Pons (tissue), 1 donor: ENCODE measurements around the gene FAM89B.

ENCODE experiments used
- DNase-seq: peaks from one replicate; pipeline ENCODE4 v3.0.0-alpha.2; 2016; ENCODE audit warnings: low spot score

Gene FAM89B

DNA sequence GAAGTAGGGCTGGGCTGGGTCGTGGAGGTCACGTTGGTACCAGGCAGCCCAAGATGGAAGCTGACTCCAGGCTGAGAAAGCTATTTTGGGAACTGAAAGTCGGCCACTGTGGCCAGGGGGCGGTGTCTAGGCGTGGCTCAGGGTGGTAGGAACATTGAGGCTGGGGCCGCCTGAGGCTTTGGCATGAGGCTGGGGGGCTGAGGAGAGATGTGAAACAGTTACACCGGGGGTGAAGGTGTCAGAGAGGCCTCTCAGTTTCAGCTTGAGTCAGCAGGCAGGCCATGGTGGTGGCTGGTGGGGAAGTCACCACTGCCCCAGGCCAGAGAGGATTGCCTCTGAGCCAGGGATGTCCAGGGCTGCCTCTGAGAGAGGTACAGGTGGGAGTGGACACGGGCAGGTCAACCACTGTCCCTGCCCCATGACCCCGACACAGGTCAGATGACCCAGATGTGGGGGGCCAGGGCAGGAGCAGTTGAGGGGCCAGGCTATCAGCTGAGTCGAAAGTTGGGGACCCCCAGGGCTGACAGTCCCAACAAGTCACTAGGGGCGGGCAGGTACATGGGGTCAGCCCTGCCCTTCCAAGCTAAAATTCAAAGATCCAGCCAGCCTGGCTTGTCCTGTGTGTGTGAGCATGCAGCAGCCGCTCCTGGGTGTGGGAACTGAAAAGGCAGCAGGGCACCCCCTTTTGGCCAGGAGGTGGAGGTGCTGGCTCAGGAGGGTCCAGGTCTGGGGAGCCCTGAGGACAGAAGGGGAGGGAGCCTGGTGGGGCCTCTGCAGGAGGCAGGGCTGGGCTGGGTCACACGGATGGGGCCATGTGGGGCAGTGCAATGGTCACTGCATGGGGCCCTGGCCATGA, 16.1 kb downstream of the FAM89B start:
- DNase-seq = peak; percentile 43

DNA sequence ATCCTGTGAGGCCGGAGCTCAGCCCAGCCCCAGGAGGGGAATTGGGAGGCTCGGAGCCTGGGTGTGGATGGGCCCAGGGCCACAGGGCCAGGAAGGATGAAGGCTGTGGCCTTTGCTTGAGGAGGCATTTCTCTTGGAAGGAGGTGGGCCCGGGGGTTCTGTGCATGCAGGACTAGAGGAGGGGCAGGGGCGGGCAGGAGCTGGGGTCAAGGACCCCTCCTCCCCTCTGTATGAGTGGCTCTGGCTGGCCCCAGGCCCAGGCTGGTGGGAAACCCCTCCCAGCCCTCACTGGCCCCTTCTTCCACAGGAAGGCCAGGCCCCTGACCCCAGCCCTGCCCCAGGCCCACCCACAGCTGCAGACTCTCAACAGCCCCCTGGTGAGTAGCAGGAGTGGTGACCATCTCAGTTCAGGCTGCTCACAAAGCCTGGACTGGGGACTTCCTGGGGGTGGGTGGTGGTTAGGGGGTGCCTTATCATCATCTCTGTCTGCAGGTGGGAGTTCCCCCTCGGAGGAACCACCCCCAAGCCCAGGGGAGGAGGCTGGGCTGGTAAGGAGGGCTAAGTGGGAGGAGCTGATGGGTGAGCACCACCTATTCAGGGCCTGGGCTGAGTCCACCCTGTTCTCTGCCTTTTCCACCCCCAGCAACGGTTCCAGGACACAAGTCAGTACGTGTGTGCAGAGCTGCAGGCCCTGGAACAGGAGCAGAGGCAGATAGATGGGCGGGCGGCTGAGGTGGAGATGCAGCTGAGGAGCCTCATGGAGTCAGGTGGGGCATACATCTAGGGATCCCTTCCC, 17.3 kb downstream of the FAM89B start:
- DNase-seq = no peak

DNA sequence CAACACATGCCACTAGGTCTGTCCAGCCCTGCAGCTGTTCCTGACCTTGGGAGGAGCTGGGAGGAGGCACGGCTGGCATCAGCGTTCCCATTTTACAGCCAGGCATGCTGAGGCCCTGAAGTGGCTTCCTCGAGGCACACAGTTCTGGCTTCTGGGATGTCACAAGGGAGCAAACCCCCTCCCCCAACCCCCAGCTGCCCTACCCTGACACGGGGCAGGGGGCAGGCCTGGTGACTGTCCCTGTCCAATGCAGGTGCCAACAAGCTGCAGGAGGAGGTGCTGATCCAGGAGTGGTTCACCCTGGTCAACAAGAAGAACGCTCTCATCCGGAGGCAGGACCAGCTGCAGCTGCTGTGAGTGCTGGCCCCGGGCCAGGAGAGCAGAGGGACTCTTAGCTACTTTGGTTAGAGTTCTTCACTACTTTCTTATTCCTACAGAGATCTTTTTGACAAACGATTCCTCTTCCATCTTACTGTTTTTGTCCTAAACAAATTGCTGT, 18.0 kb downstream of the FAM89B start:
- no peak for DNase-seq

DNA sequence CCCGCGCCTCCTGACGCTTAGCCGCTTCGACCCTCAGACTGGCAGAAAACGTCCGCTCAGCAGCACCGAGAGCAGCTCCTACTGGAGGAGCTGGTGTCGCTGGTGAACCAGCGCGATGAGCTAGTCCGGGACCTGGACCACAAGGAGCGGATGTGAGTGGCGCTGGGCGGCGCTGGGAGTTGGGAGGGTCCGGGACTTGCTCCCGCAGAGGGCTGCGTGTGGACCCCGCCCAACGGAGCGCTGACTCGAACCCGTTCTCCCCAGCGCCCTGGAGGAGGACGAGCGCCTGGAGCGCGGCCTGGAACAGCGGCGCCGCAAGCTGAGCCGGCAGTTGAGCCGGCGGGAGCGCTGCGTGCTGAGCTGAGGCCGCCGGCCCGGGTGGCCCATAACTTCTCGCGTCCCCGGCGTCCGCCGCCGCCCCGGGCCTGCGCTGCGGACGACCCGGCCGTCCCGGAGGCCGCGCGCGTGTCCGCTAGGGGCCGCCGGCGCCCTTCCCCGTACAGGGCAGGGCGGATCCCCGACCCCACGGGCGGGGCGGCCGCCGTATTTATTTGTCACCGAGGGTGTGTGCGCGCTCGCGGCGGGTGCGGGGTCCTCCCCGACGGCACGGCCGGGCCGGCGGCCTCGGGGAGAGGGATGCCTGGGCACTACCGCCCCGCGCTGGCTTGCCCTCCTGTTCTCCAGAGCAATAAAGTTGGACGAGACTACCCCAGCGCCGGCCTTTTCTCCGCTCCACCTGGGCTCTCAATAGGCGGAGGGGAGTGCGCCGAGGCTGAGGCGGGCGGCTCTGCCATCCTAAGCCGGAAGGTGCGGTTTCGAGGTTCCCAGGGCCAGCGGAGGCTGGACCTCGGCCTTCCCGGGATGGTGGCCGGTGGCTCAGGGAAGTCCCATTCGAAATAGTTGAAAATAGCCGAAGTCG, 19.9 kb downstream of the FAM89B start:
- no peak for DNase-seq

DNA sequence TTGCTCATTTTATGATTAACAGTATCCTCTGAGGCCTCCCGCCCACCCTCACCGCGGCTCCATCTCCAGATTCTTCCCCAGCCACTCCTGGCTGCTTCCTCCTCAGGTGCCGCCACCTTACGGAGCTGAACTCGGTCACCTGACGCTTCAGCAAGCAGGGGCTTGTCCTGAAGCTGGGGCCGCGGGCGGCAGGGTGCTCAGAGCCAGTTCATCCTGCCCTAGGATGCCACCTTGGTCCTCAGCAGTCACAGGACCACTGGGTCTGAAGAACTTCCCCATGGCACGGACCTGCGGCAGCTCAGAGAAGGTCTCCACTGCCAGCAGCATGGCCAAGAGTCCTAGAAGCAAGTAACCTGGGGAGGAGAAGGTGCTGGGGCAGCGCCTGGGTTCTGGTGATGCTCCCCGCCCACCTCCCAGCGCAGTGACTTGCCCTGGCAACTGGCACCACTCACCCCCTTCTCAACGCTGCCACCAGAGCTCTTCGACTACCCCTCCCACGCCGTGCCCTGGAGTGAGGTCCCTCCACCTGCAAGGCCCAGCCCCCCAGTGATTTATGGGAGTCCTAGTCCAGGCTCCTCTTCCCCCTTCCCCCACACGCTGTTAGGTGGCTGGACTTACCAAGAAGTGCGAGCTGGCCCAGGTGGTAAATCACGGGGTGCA, 20.6 kb downstream of the FAM89B start:
- DNase-seq = no peak

DNA sequence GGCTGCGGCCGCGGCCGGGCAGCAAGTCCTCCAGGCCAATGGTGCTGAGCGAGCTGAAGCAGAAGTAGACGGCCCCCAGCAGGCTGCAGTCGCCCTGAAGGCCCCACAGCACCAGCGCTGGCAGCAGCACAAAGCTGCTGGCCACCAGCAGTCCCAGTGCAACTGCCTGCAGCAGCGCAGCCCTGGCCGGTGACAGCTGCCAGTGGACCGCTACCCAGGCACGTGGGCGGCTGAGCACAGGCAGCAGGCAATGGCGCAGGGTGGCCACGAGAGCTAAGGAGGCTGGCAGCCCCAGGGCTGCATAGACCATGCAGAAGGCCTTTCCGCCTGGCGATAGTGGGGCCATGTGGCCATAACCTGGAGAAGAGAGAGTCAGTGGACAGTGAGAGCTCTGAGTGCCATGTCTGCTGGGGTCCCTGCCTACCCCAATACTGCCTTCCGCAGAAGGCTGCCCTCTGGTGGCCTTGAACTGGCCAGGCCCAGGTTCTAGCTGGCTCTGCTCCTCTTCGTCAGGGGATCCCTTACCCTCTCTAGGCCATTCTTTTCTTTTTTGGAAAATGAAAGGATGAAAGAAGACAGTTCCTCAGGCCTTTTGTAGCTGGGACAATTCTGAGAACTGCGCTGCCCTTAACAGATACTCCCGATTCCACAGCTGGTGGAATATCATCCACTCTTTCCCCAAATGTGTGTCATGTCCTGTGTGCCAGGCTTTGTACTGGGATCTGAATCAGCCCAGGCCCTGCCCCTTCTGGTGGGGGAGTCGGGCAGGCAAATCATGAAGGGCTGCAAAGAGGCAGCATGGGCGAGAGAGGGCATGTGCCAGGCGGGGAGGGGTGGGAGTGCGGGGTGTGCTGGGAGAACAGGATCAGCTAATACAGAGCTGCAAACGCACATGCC, 21.4 kb downstream of the FAM89B start:
- no peak for DNase-seq

DNA sequence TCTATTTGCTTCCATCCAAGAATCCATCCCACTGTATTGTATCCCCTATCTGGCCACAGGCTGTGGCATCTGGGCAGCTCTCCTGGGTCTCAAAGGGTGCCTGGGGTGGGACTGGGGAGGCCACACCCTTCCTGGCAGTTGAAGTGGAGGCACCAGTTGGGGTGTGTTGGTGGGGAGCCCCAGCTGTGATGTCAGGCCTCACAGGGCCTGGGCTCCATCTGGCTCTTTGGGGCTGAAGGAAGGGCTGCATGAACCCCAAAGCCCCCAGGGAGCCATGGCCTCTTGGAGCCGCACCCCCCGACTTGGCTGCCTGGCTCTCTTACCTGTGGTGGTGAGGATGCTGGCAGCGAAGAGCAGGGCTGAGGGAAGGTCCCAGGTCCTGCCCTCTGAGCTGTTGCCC, 22.8 kb downstream of the FAM89B start:
- DNase-seq = no peak

DNA sequence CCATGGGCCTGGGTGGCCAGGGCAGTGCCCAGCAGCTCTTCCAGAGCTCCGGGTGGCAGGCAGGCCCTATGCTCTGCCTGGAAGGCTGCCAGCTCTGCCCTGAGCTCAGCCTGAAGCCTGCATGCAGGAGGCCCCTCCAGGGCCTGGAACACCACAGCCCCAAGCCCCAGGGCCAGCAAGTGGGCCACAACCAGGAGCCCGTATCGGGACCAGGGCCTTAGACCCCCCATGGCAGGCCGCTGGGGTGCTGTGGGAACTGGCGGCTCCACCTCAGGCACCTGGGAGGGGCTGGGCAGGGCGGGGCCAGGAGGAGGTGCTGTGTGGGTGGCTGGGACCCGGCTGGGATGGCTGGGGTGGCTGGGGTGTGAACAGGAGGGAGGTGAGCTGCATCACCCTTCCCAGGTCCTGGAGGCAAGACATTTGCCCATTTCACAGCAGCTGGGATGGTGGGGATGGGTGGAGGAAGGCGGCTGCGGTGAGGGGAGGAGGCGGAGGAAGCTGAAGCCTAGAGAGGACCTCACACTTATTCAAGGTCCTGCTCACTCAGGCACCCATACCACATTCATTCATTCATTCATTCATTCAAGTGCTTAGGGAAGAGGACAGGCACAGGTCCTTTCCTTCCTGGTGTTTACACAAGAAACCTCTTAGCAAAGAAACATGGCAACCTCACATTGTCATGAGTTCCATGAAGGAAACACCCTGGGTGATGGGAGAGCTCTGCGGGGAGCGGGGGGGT, 23.4 kb downstream of the FAM89B start, which contains the start of gene KCNK7:
KCNK7 (minus strand) TSS at position 258 of the 739 bp plus-strand sequence; CDS start at position 230, 28 bp downstream.
- DNase-seq = no peak

DNA sequence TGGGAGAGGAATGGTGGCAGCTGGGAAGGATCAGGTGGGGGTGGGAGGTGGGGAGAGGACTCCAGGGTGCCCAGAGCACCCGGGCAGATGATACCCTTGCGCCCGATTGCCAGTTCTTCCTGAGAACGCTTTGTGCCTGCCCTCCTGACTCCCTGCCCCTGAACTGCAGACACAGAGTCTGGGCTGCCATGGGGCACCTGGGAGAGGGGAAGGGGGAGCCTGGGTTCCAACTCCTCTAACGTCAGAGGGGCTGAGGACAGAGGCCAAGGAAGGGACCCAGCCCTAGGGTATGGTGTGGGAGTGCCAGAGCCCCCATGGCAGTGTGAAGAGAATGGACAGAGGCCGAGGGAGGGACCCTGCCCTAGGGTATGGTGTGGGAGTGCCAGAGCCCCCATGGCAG, 24.2 kb downstream of the FAM89B start:
- no peak for DNase-seq

DNA sequence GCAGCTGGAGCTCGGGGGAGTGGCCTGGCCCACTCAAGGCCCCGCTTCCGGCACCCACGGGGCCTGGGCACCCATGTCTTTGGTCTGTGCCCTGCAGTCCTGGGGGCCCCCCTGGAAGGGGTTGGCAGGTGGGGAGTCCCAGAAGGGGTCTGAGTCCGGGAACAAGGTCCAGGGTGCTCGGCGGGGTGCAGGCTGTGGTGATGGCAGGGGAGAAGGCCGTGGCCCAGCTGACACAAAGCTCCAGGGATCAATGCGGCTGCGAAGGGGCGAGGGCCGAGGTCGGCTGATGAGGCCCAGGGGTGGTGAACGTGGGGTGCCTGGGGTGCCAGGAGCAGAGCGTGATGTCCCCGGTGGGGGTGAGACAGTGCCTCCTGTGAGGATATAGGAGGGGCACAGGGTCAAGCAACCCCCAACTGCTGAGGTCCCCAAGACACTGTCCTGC, 25.9 kb downstream of the FAM89B start:
- no peak for DNase-seq

DNA sequence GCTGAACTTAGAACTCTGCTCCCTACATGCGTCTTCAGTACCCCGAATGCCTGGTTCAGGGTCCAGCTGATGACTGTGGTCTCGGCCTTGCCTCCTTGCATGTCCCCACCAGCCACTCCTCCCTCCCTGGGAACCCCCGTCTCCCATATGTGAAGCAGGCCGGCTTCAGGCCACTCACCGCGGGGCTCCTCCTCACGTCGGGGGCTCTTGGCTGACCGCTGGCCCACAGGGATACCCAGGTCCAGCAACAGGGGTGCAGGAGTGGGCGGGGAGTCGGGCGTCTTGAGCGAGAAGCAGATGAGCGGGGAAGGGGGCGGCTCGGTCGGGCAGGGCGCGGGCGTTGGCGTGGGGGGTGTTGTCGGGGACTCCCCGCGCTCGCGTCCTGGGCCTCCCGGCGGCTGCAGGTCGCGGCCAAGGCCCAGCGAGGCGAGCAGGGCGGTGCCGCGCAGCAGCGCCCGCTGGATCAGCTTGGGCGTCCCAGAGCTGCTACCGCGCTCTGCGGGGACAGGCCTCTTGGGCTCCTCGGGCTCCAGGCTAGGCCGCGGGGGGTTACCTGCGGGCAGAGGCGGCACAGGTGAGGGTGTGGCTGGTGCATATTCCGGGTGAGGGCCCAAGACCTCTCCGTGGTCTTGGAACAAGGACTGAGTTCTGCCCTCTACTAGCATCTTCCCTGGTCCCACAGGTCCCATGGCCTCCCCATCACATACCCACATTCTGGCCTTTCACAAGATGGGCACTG, 27.0 kb downstream of the FAM89B start:
- no peak for DNase-seq

DNA sequence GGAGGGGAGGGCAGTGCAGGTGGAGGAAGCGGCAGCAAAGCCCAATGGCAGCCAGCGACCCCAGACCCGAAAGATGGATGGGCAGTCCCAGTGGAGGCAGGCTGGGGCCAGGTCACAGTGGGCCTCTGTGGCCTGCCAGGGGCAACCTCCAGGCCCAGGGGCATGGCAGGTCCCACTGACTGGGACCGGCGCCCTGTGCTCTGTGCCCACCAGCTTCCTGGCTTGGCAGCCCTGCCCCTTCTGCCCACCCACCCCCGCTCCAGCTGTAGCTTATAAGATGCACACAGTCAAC, 27.6 kb downstream of the FAM89B start:
- DNase-seq = no peak

DNA sequence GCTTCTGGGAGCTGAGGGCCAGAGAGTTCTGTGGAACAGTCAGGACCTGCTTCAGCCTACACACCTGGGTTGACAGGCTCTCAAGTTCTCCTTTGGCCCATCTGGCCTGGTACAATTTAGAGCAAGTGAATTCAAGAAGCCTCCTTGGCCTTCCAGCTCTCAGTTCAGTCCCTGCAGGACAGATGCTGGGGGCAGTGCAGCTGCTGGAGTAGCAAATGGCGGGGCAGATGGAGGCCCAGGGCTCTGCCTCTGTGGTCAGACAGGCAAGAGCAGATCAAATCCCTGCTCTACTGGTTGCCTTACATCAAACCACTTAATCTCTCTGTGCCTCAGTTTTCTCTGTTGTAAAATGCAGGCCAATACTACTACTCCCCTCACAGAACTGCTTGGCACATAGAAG, 31.9 kb downstream of the FAM89B start:
- DNase-seq = no peak

DNA sequence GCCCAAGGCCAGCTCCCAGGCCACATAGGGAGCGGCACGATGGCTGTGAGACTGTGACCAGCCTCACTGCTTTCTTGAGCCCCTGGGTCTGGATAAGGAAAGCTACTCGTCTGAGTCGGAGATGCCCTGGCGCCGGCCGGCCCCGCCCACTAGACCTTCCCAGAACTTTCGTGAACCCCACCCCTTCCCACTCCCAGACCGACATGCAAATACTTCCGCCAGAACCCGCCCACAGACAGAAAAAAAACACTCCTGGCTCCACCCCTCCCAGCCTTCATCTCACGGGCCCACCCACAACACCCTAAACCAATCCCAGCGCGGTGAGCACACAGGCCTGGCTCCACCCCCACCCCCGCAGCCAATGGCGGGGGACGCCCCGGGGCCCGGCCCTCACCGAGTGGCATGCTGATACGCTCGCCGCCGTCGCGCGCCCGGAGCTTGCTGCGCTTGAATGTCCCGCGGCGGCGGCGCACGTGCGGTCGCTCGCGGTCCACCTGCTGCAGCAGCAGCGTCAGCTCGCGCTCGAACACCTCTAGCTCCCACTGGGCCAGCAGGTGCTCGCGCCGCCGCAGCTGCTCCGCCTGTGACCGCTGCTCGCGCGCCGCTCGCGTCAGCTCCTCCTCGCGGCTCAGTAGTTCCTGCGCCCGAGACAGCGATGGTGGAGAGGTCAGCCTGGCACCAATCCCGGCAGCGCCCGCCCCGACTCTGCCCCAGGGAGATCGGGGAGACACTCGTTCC, 34.7 kb downstream of the FAM89B start:
- DNase-seq = peak; percentile 95

DNA sequence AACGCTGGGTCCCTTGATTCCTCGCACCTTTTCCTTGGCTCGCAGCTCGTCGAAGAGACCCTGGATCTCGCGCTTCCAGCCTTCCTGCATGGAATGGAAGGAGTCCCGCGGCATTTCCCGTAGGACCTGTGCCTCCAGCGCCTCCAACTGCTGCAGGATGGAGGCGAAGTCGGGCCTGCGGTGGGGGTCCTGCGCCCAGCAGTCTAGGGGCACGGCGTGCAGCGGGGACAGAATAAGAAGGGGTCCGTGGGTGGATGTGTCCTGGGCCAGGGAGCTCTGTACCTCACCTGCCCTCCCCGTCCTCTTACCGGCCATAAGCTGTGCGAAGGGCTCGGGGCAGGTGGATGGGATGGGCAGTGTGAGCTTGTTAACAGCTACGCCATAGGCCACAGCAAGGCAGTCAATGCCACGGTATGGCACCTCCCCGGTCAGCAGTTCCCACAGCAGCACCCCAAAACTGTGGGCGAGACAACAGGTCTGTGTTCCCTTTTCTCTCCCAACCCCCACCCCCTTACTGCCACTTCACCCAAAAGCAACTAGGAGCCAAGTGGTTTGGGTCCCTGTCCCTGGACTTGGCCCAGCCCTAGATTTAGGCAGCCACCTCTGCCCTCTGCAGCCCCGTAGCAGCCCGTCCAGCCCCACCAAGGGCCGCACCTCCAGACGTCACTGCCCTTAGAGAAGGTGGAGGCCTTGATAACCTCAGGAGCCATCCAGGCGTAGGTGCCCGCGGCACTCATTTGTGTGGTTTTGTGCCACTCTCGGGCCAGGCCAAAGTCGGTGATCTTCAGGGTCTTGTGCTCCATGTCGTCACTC, 35.5 kb downstream of the FAM89B start:
- DNase-seq = no peak

DNA sequence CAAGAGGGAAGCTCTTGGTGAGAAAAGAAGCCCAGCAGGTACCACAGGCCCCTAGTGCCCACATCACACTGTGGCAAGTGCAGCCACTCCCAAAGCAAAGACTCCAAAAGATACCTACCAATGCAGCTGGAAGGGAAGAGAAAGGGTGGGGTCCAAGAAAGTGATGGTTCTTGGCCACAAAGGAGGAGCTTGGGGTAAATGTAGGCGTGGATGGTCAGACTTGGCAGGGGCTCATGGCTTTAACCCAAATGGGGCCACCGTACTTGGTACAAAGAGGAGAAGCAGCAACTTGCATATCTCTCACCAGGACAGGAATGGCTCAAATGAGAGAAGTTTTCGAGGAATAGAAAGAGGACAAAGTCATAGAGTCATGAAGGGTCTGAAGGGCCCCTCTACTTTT, 36.9 kb downstream of the FAM89B start:
- DNase-seq = peak; percentile 21

DNA sequence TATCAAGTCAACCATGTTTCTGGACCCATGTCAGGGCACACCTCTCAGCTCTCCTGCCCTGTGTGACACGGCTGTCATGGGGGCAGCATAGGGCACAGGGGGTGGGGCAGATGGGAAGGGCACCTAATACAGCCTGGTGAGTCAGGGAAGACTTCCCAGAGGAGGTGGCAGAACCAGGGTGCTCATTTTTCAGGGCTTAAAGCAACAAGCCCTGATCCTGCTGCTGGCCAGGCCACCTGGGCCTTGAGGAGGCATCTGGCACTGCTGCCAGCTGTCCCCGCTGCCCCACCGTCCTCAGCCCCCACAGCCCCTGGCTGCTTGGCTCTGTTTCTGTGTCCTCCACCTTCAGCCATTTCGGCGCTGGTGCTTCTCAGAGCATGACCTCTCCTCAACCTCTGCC, 37.3 kb downstream of the FAM89B start:
- DNase-seq = no peak
